ENCODE data around the gene PKP4.

Gene PKP4

GRCh38 chr2:158456309-158457066, at the start of gene PKP4, which contains the start of gene CCDC148:
Gene PKP4, plus strand, starts transcription at chr2:158456952. Its CDS starts 76,233 bp downstream, at chr2:158533185.
Gene CCDC148, minus strand, starts transcription at chr2:158456753. Its CDS starts 314 bp downstream, at chr2:158456439.
- TF ChIP-seq CTCF (IDR thresholded peaks at IDR 0.05; ENCODE audit: low read depth, low read length) (no peak), POLR2A (IDR thresholded peaks at IDR 0.05; ENCODE audit: extremely low read depth, insufficient read length) (peak; percentile 34)
- peak within 1 kb of the TSS; percentile 74 for H3K4me3 ChIP-seq (ENCODE audit: low read depth, low read length)
- peak; percentile 95 for DNase-seq (ENCODE audit: low read depth)

- TF ChIP-seq MYC (IDR thresholded peaks at IDR 0.05; ENCODE audit: low read depth, low read length) (no peak), CTCF (IDR thresholded peaks at IDR 0.05; ENCODE audit: low read depth, low read length) (no peak)
- no peak overlapping the region for H3K4me3 ChIP-seq (ENCODE audit: low read depth, low read length)
- DNase-seq (ENCODE audit: low read depth): no peak
Measured at GRCh38 chr2:158407031-158407430, 49.7 kb upstream of the PKP4 start.

- no peak overlapping the region for H3K4me3 ChIP-seq (ENCODE audit: low read depth, low read length)
- DNase-seq (ENCODE audit: low read depth): no peak
- TF ChIP-seq POLR2A (IDR thresholded peaks at IDR 0.05; ENCODE audit: extremely low read depth, insufficient read length): no peak
- no peak for TF ChIP-seq MAX (IDR thresholded peaks at IDR 0.05; ENCODE audit: low read depth, low read length)
Measured at GRCh38 chr2:158410132-158410531, 46.6 kb upstream of the PKP4 start.

- no peak for DNase-seq (ENCODE audit: low read depth)
- no peak for TF ChIP-seq MAX (IDR thresholded peaks at IDR 0.05; ENCODE audit: low read depth, low read length)
- no peak overlapping the region for H3K4me3 ChIP-seq (ENCODE audit: low read depth, low read length)
Measured at GRCh38 chr2:158411748-158412147, 45.0 kb upstream of the PKP4 start.

- no peak for DNase-seq (ENCODE audit: low read depth)
- TF ChIP-seq POLR2A (IDR thresholded peaks at IDR 0.05; ENCODE audit: extremely low read depth, insufficient read length) (no peak), MYC (IDR thresholded peaks at IDR 0.05; ENCODE audit: low read depth, low read length) (no peak), CTCF (IDR thresholded peaks at IDR 0.05; ENCODE audit: low read depth, low read length) (no peak), MAX (IDR thresholded peaks at IDR 0.05; ENCODE audit: low read depth, low read length) (no peak)
Measured at GRCh38 chr2:158412206-158412605, 44.5 kb upstream of the PKP4 start.

GRCh38 chr2:158413581-158413980, 43.2 kb upstream of the PKP4 start:
- H3K4me3 ChIP-seq (ENCODE audit: low read depth, low read length): no peak overlapping the region
- DNase-seq (ENCODE audit: low read depth): no peak
- no peak for TF ChIP-seq MYC (IDR thresholded peaks at IDR 0.05; ENCODE audit: low read depth, low read length)
- TF ChIP-seq POLR2A (IDR thresholded peaks at IDR 0.05; ENCODE audit: extremely low read depth, insufficient read length): no peak
- no peak for TF ChIP-seq CTCF (IDR thresholded peaks at IDR 0.05; ENCODE audit: low read depth, low read length)
- no peak for TF ChIP-seq MAX (IDR thresholded peaks at IDR 0.05; ENCODE audit: low read depth, low read length)

More at GRCh38 chr2:158412206-158412605, 44.5 kb upstream of the PKP4 start:
- H3K4me3 ChIP-seq (ENCODE audit: low read depth, low read length): no peak overlapping the region

GRCh38 chr2:158414538-158414937, 42.2 kb upstream of the PKP4 start:
- H3K4me3 ChIP-seq (ENCODE audit: low read depth, low read length): no peak overlapping the region
- DNase-seq (ENCODE audit: low read depth): no peak
- TF ChIP-seq POLR2A (IDR thresholded peaks at IDR 0.05; ENCODE audit: extremely low read depth, insufficient read length) (no peak), MAX (IDR thresholded peaks at IDR 0.05; ENCODE audit: low read depth, low read length) (no peak), CTCF (IDR thresholded peaks at IDR 0.05; ENCODE audit: low read depth, low read length) (no peak), MYC (IDR thresholded peaks at IDR 0.05; ENCODE audit: low read depth, low read length) (no peak)
